DOHH2 (cell line): ENCODE measurements around the gene CLEC2A.

Experiments used
- EZH2phosphoT487 ChIP-seq: fragments of 200-600 bp; sonication (generic); IDR thresholded peaks from 2 replicates; pipeline ENCODE4 v1.6.1; 2017; ENCODE audit warnings: borderline replicate concordance, mild to moderate bottlenecking, antibody characterized with exemption, low read length, moderate library complexity, mixed read lengths
- TF ChIP-seq, protein P1 (sequence below): fragments of 200-600 bp; sonication (generic); IDR thresholded peaks from one replicate; pipeline ENCODE4 v1.5.1; 2014; ENCODE audit warnings: antibody characterized with exemption, mild to moderate bottlenecking, low read depth, low read length; ENCODE audit not compliant: poor library complexity, severe bottlenecking

DNA sequence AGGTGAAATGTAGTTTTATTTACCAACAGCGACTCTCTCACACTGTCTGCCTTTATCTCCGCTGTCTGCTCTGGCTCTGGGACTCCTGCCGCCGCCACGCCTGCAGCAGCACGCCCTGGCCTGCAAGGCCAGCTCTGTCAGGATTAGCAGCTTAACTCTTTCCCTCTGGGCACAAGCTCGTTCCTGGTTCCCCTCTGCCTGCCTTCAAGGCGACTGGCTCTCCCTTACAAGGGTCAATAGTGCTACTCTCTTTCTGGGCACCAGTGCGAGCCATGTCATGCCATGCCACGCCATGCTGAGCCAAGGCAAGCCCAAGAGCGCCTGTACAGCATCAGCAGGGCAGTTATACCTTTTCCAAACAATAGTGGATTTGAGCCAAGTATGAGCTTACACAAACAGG, 59.4 kb downstream of the CLEC2A start:
- no peak for TF ChIP-seq EZH2phosphoT487
- TF ChIP-seq, protein P1, sequence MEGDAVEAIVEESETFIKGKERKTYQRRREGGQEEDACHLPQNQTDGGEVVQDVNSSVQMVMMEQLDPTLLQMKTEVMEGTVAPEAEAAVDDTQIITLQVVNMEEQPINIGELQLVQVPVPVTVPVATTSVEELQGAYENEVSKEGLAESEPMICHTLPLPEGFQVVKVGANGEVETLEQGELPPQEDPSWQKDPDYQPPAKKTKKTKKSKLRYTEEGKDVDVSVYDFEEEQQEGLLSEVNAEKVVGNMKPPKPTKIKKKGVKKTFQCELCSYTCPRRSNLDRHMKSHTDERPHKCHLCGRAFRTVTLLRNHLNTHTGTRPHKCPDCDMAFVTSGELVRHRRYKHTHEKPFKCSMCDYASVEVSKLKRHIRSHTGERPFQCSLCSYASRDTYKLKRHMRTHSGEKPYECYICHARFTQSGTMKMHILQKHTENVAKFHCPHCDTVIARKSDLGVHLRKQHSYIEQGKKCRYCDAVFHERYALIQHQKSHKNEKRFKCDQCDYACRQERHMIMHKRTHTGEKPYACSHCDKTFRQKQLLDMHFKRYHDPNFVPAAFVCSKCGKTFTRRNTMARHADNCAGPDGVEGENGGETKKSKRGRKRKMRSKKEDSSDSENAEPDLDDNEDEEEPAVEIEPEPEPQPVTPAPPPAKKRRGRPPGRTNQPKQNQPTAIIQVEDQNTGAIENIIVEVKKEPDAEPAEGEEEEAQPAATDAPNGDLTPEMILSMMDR: no peak
